Ascending aorta (tissue), 2 donors: ENCODE results near the gene ANKRD9. TPM values are rescaled to one million over a fixed set of nuclear protein-coding genes. Genes with fewer than 3 reads are reported as not detected.

Source experiments
- DNase-seq, 2 donors: peaks; one replicate each; pipeline ENCODE4 v3.0.0-alpha.2; 2019; ENCODE audit warnings: low spot score in 2 of 2
- H3K27ac ChIP-seq, 2 donors: fragments of 200-600 bp; sonication (generic); one replicate each; pipeline ENCODE4 v1.5.1; 2016 to 2017; ENCODE audit warnings: mild to moderate bottlenecking in 1 of 2
- H3K27me3 ChIP-seq: fragments of 200-600 bp; sonication (generic); one replicate; pipeline ENCODE4 v1.5.1; 2017
- H3K36me3 ChIP-seq, 2 donors: fragments of 200-600 bp; sonication (generic); one replicate each; pipeline ENCODE4 v1.5.1; 2016
- H3K4me1 ChIP-seq, 2 donors: fragments of 200-600 bp; sonication (generic); one replicate each; pipeline ENCODE4 v1.5.1; 2016 to 2017; ENCODE audit warnings: mild to moderate bottlenecking in 1 of 2
- H3K4me3 ChIP-seq, 2 donors: fragments of 200-600 bp; sonication (generic); one replicate each; pipeline ENCODE4 v1.5.1; 2016 to 2017; ENCODE audit warnings: mild to moderate bottlenecking in 1 of 2
- H3K9me3 ChIP-seq, 2 donors: fragments of 200-600 bp; sonication (generic); one replicate each; pipeline ENCODE4 v1.5.1; 2016
- intact Hi-C: fragments of 100-400 bp; cut with DNase I; formaldehyde crosslinking; loops from one replicate; pipeline ENCODE4 v1.15.1; 2023
- total RNA-seq: library from RNA; depleted of rRNA; stranded (reverse); fragments of >200 nt; gene quantifications from one replicate; pipeline ENCODE4 v1.1.0, GENCODE V29; 2016
- TF ChIP-seq, protein P1 (sequence below), 3 experiments: fragments of 200-600 bp in 2 of 3; fragments of 450-650 bp in 1 of 3; sonication (generic) in 2 of 3; IDR thresholded peaks; one replicate each; pipeline ENCODE4 v1.5.1; 2016 to 2019; ENCODE audit warnings: antibody characterized with exemption in 3 of 3, mild to moderate bottlenecking in 1 of 3, moderate library complexity in 1 of 3

ANKRD9 gene
- total RNA-seq, 1 donor from 2014 or later: 118 TPM

DNA sequence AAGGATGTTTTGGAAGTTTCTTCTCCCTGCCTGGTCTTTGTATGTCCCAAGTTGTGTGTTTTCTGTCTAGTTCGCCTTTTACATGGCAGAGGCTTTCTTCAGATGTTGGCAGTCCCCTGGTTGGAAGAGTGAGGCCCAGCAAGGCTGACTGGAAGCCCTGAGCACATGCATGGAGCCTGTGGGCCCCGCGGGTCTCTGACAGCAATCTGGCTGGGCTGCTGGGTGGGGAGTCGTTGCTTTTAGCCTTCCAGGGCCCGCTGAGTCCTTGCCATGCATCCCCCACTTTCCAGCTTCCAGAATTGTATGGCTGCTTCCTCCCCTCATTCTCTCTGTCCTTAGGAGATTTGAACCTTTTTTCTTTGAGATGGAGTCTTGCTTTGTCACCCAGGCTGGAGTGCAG, 25.3 kb downstream of the ANKRD9 start:
- no peak overlapping the region for H3K27ac ChIP-seq
- no peaks in the 10 kb centered on the region for H3K27me3 ChIP-seq
- H3K4me1 ChIP-seq: peaks cover 3 to 8% of the 10 kb centered on the region in 2 donors
- DNase-seq: no peak
- TF ChIP-seq, protein P1, sequence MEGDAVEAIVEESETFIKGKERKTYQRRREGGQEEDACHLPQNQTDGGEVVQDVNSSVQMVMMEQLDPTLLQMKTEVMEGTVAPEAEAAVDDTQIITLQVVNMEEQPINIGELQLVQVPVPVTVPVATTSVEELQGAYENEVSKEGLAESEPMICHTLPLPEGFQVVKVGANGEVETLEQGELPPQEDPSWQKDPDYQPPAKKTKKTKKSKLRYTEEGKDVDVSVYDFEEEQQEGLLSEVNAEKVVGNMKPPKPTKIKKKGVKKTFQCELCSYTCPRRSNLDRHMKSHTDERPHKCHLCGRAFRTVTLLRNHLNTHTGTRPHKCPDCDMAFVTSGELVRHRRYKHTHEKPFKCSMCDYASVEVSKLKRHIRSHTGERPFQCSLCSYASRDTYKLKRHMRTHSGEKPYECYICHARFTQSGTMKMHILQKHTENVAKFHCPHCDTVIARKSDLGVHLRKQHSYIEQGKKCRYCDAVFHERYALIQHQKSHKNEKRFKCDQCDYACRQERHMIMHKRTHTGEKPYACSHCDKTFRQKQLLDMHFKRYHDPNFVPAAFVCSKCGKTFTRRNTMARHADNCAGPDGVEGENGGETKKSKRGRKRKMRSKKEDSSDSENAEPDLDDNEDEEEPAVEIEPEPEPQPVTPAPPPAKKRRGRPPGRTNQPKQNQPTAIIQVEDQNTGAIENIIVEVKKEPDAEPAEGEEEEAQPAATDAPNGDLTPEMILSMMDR (IDR thresholded peaks at IDR 0.05): no peak
- H3K4me3 ChIP-seq: no peak overlapping the region
- H3K9me3 ChIP-seq: no peaks in the 10 kb centered on the region
- intact Hi-C loops: no loop called here
- no peaks in the 10 kb centered on the region for H3K36me3 ChIP-seq

DNA sequence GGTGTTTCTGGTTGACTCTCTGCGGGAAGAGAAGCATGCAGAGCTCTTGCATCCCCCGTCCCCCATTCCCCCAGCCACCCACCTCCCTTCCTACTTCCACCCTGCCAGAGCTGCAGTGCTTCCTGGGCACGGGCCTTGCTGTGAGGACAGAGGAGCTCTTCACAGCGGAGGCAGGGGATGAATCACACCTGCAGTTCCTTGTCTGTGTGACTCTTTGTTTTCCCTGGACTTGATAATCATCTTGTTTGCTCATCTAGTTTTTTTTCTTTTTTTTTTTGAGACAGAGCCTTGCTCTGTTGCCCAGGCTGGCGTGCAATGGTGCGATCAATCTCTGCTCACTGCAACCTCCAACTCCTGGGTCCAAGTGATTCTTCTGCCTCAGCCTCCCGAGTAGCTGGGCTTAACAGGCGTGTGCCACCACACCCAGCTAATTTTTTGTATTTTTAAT, 27.8 kb downstream of the ANKRD9 start:
- intact Hi-C loops: no loop called here
- no peak for DNase-seq

DNA sequence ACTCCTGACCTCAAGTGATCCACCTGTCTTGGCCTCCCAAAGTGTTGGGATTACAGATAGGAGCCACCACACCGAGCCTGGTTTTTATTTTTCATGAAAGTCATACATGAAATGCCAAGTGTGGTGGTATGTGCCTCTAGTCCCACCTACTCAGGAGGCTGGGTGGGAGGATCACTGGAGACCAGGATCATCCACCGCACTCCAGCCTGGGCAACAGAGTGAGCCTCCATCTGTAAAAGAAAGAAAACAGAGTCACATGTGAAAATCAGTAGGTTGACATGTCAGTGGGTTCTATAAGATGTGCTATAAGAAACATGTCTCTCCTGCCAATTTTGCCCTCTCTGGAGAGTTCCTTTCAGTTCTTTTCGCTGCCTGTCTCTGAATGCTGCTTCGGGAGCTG, 28.2 kb downstream of the ANKRD9 start:
- intact Hi-C loops: no loop called here
- Histone ChIP-seq H3K4me3 (no peak overlapping the region), H3K27me3 (no peaks in the 10 kb centered on the region), H3K9me3 (no peaks in the 10 kb centered on the region), H3K27ac (no peak overlapping the region), H3K4me1 (peaks cover 2 to 3% of the 10 kb centered on the region in 2 donors), H3K36me3 (no peaks in the 10 kb centered on the region)
- TF ChIP-seq, protein P1 (IDR thresholded peaks at IDR 0.05): no peak
- no peak for DNase-seq

More for the DNA sequence above, 27.8 kb downstream of the ANKRD9 start:
- Histone ChIP-seq H3K4me3 (no peak overlapping the region), H3K4me1 (peaks cover 3 to 8% of the 10 kb centered on the region in 2 donors), H3K36me3 (no peaks in the 10 kb centered on the region), H3K27me3 (no peaks in the 10 kb centered on the region), H3K27ac (no peak overlapping the region), H3K9me3 (no peaks in the 10 kb centered on the region)
- TF ChIP-seq, protein P1 (IDR thresholded peaks at IDR 0.05): no peak

DNA sequence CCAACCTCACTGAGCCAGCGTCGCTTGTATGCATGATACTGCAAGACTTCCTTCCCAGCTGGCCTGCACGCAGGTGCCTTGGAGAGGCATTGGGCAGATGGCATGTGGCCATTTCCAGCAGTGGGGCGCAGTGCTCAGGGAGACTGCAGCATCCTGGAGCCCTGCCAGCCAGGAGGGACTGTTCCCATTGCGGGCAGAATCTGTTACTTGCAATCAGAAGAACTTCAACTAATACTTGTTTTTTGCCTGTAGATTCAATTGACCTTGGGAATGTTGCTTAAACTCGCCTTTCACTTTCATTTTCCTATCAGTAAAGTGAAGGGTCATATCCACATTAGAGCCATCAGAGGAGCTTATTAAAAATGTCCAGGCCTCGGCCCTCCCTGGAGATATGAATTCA, 29.8 kb downstream of the ANKRD9 start:
- intact Hi-C loops: no loop called here
- DNase-seq: no peak
- Histone ChIP-seq H3K4me1 (peaks cover 0 to 3% of the 10 kb centered on the region in 2 donors), H3K4me3 (peak overlapping the region in 1 of 2 donors; percentile 32), H3K9me3 (no peaks in the 10 kb centered on the region), H3K27me3 (no peaks in the 10 kb centered on the region), H3K36me3 (no peaks in the 10 kb centered on the region), H3K27ac (no peak overlapping the region)
- TF ChIP-seq, protein P1 (IDR thresholded peaks at IDR 0.05): no peak

DNA sequence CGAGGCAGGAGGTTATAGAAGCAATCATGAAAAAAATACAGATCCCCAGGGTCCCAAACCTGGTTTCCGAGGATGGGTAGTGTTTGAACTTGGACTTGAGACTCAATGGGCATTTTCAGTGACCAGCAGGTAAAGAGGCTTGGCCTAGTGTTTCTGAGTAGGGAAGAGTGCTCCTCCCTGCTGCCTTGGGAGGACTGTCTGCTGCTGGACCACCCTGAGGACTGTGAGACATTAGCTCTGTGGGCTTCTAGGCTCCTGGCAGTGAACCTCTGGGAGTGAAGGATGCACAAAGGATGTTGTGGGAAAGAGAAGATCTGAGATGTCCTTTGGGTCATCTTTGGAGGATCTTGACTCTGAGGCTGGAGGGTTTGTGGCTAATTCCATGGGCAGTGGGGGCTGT, 30.5 kb downstream of the ANKRD9 start:
- Histone ChIP-seq H3K27me3 (no peaks in the 10 kb centered on the region), H3K27ac (no peak overlapping the region), H3K36me3 (no peaks in the 10 kb centered on the region), H3K4me1 (peaks cover 0 to 3% of the 10 kb centered on the region in 2 donors), H3K4me3 (no peak overlapping the region), H3K9me3 (no peaks in the 10 kb centered on the region)
- DNase-seq: no peak
- intact Hi-C loops: no loop called here
- TF ChIP-seq, protein P1 (IDR thresholded peaks at IDR 0.05): no peak

DNA sequence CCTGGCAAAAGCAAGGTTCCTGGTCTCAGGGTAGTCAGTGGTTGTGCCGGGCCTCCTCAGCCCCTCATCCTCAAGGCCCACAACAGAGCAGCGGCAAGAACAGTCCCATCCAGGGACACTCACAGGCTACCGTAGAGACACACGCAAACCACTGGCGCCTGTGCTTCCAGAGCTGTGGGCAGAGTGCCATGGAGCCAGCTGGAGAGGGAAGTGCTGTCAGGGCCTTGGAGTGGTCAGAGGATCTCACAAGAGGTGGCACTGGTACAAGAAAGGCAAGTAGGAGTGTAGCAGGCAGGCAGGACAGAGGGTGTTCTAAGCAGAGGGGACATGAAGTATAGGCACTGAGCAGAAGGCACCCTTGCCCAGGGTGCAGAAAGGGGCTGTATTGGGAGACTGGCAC, 34.6 kb downstream of the ANKRD9 start:
- intact Hi-C loops: no loop called here
- Histone ChIP-seq H3K4me3 (no peak overlapping the region), H3K9me3 (no peaks in the 10 kb centered on the region), H3K27ac (no peak overlapping the region), H3K27me3 (no peaks in the 10 kb centered on the region), H3K36me3 (peaks cover 5% of the 10 kb centered on the region in 2 donors), H3K4me1 (peaks cover 0 to 3% of the 10 kb centered on the region in 2 donors)
- TF ChIP-seq, protein P1 (IDR thresholded peaks at IDR 0.05): no peak
- no peak for DNase-seq
